SK-N-SH (cell line): ENCODE results near the gene CADPS2.

ENCODE experiments used
- CHD2 ChIP-seq: fragments of 150-350 bp; IDR thresholded peaks from 2 replicates; pipeline ENCODE4 v1.6.1; 2018; ENCODE audit warnings: low read length; ENCODE audit not compliant: partially characterized antibody
- ELF1 ChIP-seq: IDR thresholded peaks from 2 replicates; pipeline ENCODE4 v1.4.0; 2012
- FOXM1 ChIP-seq: IDR thresholded peaks from 2 replicates; pipeline ENCODE4 v1.4.0; 2012; ENCODE audit warnings: low read depth, mild to moderate bottlenecking
- NFIC ChIP-seq: IDR thresholded peaks from 2 replicates; pipeline ENCODE4 v1.4.0; 2012; ENCODE audit warnings: borderline replicate concordance
- RAD21 ChIP-seq: IDR thresholded peaks from 2 replicates; pipeline ENCODE4 v1.6.1; 2012; ENCODE audit warnings: mild to moderate bottlenecking, low read length
- TAF1 ChIP-seq: IDR thresholded peaks from 2 replicates; pipeline ENCODE4 v1.6.1; 2012; ENCODE audit warnings: low read depth, mild to moderate bottlenecking, low read length, moderate library complexity, borderline replicate concordance
- TEAD4 ChIP-seq: IDR thresholded peaks from 2 replicates; pipeline ENCODE4 v1.4.0; 2012; ENCODE audit warnings: mild to moderate bottlenecking, borderline replicate concordance; ENCODE audit not compliant: insufficient read depth
- YY1 ChIP-seq: IDR thresholded peaks from 2 replicates; pipeline ENCODE4 v1.4.0; 2012; ENCODE audit warnings: low read depth, mild to moderate bottlenecking
- TF ChIP-seq, protein P1 (sequence below): IDR thresholded peaks from 2 replicates; pipeline ENCODE4 v1.4.0; 2012; ENCODE audit warnings: low read depth
- TF ChIP-seq, protein P2 (sequence below): fragments of 200-600 bp; sonication (generic); IDR thresholded peaks from 2 replicates; pipeline ENCODE4 v1.6.1; 2017; ENCODE audit warnings: antibody characterized with exemption, mild to moderate bottlenecking, moderate library complexity
- TF ChIP-seq, protein P3 (sequence below): IDR thresholded peaks from 2 replicates; pipeline ENCODE4 v1.6.1; 2012; ENCODE audit warnings: mild to moderate bottlenecking, low read depth, low read length, moderate library complexity

DNA sequence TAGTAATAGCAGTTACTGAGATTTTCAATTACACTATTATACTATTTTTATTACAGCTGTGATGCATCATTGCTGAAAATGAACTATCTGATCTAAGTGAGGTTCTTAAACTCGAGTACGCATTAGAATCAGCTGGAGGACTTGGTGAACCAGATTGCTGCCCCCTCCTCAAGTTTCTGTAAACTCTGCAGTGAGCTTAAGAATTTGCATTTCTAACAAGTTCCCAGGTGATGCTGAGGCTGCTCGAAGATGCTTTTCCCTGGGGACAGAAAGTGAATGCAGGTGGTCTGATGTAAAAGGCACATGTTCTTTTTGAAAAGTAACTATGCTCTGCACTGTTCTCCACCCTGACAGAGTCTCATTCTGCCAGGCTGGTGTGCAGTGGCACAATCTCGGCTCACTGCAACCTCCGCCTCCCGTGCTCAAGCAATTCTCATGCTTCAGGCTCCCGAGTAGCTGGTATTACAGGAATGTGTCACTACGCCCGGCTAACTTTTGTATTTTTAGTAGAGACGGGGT lies 199.8 kb downstream of the CADPS2 start:
- TF ChIP-seq, protein P1, sequence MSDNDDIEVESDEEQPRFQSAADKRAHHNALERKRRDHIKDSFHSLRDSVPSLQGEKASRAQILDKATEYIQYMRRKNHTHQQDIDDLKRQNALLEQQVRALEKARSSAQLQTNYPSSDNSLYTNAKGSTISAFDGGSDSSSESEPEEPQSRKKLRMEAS, result no peak
- TF ChIP-seq, protein P2, sequence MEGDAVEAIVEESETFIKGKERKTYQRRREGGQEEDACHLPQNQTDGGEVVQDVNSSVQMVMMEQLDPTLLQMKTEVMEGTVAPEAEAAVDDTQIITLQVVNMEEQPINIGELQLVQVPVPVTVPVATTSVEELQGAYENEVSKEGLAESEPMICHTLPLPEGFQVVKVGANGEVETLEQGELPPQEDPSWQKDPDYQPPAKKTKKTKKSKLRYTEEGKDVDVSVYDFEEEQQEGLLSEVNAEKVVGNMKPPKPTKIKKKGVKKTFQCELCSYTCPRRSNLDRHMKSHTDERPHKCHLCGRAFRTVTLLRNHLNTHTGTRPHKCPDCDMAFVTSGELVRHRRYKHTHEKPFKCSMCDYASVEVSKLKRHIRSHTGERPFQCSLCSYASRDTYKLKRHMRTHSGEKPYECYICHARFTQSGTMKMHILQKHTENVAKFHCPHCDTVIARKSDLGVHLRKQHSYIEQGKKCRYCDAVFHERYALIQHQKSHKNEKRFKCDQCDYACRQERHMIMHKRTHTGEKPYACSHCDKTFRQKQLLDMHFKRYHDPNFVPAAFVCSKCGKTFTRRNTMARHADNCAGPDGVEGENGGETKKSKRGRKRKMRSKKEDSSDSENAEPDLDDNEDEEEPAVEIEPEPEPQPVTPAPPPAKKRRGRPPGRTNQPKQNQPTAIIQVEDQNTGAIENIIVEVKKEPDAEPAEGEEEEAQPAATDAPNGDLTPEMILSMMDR, result no peak
- TF ChIP-seq ELF1 (no peak), TAF1 (no peak), RAD21 (no peak), CHD2 (no peak), TEAD4 (no peak), FOXM1 (no peak), YY1 (no peak), NFIC (no peak)
- TF ChIP-seq, protein P3, sequence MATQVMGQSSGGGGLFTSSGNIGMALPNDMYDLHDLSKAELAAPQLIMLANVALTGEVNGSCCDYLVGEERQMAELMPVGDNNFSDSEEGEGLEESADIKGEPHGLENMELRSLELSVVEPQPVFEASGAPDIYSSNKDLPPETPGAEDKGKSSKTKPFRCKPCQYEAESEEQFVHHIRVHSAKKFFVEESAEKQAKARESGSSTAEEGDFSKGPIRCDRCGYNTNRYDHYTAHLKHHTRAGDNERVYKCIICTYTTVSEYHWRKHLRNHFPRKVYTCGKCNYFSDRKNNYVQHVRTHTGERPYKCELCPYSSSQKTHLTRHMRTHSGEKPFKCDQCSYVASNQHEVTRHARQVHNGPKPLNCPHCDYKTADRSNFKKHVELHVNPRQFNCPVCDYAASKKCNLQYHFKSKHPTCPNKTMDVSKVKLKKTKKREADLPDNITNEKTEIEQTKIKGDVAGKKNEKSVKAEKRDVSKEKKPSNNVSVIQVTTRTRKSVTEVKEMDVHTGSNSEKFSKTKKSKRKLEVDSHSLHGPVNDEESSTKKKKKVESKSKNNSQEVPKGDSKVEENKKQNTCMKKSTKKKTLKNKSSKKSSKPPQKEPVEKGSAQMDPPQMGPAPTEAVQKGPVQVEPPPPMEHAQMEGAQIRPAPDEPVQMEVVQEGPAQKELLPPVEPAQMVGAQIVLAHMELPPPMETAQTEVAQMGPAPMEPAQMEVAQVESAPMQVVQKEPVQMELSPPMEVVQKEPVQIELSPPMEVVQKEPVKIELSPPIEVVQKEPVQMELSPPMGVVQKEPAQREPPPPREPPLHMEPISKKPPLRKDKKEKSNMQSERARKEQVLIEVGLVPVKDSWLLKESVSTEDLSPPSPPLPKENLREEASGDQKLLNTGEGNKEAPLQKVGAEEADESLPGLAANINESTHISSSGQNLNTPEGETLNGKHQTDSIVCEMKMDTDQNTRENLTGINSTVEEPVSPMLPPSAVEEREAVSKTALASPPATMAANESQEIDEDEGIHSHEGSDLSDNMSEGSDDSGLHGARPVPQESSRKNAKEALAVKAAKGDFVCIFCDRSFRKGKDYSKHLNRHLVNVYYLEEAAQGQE, result no peak
